GM18502 (cell line): ENCODE measurements around the gene DNTT.

Experiments
- ATAC-seq: cut with Tn5 transposase; IDR thresholded peaks from one replicate; pipeline ENCODE4 v1.9.1; 2021; ENCODE audit warnings: mild to moderate bottlenecking; ENCODE audit not compliant: unreplicated experiment, poor library complexity

DNTT gene

DNA sequence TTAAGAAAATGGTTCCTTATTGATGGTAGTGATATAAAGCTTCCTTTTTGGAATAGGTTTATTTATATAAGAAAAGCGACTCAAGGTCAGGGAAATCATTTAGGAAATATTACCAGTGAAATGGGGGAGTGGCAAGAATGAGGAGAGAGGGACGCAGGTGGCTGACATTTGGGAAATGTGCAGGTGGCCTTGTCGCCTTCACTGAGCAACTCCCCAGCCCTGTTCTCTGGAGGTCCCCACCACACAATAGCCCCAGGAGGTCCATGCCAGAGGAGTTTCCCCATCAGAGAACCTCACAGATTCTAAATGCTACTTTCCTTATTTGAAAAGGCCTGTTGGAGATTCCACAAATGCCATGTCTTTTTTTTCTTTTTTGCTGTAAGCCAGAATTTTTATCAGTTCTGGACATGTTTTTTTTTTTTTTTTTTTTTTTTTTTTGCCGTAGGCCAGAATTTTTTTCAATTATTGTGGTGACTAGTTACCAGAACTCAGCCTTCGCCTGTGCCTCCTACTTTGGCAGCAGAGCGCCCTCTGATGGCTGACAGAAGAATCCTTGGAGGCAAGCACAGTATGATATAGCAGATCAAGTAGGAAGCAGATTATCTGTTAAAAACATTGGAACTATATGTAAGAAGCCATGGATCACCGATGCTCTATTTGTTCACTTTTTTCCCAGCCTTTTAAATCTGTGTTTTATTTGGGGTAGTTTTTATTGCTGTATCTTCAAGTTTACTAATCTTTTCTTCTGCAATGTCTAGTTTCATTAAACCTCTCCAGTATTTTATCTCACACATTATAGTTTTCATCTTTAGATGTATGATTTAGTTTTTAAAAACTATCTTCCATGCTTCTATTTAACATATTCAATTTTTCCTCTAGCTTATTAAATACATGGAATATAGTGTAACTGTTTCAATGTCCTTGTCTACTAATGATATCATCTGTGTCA, 36.0 kb downstream of the DNTT start:
- no peak for ATAC-seq

DNA sequence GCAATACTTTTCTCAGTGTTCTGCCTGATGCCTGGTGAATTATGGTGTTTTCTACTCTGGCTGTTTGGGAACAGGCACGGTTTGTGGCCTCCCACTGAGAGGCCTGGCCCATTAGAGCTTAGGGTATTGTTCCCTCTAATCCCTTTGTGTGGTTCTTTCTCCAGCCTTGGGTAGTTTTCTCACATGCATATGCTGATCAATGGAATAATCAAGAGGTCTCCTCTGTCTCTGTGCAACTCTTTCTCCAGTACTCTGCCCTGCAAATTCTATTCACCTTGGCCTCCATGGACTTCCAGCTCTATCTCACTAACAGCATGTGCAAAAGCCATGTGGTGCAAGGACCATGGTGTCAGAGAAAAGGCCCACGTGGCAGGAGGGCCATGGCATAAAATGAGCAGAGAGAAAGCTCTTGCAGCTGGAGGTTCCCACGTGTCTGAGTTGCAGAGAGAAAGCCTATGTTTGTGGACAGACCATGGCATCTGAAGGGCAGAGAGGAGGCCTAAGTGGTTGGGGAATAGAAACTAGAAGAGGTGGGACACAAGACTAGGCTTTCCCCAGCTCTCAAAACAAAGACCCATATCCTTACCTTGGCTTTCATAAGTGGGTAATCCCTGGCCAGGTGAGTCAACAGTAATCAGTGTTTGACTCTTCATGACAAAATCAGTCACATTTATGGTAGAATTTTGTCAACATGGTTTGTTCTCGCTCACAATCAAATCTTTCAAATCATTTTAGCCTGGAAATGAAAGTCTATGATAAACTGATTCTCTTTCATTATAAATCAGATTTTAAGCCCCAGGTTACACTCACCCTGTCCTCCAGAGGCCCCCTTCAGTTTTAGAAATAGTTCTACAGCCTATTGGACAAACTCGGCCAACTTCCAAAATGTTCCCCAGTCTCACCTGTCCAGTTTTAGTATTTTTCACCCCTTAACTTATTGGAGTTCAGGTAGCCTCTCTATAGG, 37.3 kb downstream of the DNTT start:
- ATAC-seq, result no peak

- no peak for ATAC-seq
Observed at GRCh38 chr10:96342402-96342801, 38.2 kb downstream of the DNTT start.

- ATAC-seq, result no peak
Observed at GRCh38 chr10:96344178-96344577, 39.9 kb downstream of the DNTT start.

GRCh38 chr10:96345222-96345621, 41.0 kb downstream of the DNTT start:
- no peak for ATAC-seq

DNA sequence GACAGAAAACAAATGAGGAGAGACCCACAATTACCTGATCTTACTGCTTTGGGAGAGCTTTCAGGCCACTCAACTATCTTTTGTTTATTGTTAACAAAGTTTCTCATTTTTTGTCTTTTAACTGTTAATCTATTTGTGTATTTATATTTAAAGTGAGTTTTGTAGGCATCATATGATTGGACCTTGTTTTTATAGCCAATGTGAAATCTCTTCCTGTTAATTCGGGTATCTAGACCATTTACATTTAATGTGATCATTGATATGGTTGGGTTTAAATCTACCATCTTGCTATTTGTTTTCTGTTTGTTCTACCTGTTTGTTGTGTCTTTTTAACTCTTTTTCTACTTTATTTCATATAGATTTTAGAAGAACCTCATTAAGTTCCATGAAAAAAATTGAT, 42.1 kb downstream of the DNTT start:
- no peak for ATAC-seq

- no peak for ATAC-seq
Observed at GRCh38 chr10:96352027-96352426, 47.8 kb downstream of the DNTT start.

DNA sequence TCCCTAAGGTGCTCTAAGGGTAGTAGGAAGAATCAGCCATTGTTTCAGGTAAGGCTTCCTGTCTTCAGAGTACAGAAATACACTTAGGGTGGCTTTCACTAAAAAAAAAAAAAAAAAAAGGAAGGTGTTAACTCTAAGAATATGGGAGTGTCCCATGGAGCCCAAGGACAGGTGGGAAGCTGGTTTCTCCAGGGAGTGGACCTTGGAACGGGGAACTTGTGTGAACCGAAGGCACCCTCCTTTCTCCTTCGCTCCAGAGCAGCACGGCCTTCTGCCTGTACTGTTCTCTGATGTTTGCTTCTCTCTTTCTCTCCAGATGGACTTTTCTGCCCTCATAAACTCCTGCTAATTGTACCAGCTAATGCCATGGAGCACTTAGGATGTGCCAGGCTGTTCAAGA, 48.3 kb downstream of the DNTT start:
- ATAC-seq, result no peak

GRCh38 chr10:96357038-96357620, 52.9 kb downstream of the DNTT start:
- ATAC-seq, result no peak

- no peak for ATAC-seq
Observed at GRCh38 chr10:96358851-96359540, 54.8 kb downstream of the DNTT start, which contains the start of gene OPALIN. OPALIN (minus strand) TSS chr10:96359002; CDS start chr10:96358896, 106 bp downstream.

DNA sequence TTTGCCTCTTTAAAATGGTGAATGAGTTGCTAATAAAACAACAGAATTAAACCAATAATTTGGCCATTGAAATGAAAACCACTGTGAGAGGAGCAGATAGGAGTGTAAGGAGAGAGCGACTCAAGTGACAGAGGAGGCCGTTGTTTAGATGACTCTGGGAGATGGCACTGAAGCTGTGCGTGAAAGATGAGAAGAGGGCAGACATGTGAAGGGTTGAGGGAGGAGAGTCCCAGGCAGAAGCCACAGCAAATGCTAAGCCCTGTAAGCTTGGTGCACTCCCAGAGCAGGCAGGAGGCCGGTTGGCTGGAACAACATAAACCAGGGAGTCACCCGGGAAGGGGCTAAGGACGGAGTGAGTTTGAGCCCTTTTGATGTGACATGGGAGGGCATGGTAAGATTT, 55.4 kb downstream of the DNTT start:
- no peak for ATAC-seq

DNA sequence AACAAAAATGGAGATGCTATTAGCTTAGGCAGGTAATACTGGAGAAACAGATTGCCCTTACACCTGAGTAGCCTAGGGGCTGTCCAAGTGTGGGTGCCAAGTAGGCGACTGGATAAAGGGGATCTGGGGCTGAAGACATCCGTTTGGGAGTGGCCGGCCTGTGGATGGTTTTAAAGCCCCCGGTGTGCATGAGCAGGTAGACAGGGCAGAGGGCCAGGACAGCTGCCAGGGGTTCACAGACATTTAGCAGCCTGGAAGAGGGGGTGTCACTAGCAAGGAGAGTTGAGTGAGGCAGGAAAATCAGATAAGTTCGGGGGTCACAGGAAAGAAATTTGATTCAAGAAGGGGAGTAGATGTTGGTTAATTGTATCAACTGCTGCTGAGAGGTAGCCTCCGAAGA, 56.1 kb downstream of the DNTT start:
- no peak for ATAC-seq

- ATAC-seq, result no peak
Observed at GRCh38 chr10:96360766-96361165, 56.5 kb downstream of the DNTT start.

DNA sequence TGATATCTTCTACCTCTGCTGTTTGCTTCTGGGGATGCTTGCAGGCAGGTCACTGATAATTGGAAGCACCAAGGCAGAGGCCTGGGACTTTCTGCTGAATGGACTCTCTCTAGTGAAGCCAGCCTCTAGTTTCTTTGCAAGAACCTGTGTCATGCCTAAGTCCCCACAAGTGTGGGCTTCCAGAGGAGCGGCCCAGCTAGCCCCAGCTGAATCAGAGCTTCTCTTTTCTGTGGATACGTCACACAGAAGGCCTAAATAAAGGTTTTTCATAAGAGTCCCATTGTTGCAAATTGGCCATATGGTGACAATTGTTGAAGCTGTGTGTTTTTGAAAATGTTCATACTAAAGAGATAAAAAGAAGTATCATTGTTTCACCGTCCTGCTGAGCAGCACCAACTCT, 61.3 kb downstream of the DNTT start:
- no peak for ATAC-seq

DNA sequence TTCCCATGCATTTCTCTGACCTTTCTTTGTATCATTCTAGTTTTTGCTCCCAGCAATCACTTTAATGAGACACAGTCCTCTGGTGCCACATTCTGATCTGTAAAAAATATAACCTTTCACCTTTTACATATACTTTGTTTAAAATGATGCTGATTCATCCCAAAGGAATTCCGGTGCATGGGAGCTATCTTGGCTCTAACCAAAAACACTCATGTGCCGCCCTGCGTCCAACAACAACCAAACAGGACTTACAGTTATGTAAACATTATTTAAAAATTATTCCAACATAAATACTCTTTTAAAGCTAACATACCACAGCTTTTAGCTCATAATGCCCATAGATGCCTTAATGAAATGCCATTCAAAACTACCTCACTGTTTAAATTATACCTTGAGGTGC, 62.3 kb downstream of the DNTT start:
- no peak for ATAC-seq

DNA sequence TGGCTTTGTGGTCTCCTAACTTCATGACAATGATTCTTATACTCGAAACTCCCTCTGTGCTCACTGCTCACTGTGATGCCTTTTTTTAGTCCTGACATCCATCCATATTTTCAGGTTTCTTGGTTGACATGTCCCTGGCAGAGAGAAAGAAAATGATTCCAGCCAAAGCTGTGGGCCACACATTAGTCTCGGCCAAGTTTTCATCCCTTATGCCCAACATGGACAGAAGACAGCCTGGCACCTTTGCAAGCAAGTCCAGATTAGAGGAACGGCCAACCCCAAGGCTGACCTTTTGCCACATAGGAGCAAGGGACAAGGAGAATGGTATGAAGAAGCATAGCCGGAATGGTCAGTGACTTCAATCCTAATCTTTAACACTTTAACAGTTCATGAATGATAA, 63.2 kb downstream of the DNTT start:
- no peak for ATAC-seq

GRCh38 chr10:96368971-96369370, 64.7 kb downstream of the DNTT start:
- ATAC-seq, result no peak

DNA sequence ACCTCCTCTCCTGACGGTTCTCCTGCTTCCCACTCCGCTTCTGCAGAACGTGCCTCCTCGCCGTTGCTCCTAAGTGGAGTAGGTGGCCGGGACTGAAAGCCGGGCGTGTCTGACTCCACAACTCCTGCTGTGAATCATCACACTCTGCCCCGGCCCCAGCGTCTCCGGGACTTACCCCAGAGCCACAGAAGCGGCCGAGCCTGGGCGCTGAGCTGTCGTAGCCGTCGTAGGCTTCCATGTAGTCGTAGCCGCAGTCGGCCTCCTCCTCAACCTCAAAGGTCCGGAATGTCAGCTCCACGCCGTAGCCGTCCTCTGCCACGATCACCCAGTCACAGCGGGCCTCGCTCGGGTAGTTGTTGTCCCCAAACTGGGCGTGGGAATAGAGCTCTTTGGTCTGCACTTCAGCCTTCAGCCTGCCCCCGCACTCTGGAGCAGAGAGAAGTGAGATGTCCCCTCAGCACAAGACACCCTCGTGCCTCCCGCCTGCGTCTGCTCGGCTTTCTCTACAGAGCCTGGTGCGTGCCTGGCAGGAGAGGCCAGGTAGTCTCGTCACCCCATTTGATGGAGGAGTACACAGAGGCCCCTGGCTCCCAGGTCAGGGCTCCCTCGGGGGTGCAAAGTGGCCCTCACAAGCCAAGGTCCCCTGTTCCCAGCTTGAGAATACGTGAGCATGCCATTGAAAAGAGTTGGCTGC, 65.8 kb downstream of the DNTT start:
- ATAC-seq, result no peak

DNA sequence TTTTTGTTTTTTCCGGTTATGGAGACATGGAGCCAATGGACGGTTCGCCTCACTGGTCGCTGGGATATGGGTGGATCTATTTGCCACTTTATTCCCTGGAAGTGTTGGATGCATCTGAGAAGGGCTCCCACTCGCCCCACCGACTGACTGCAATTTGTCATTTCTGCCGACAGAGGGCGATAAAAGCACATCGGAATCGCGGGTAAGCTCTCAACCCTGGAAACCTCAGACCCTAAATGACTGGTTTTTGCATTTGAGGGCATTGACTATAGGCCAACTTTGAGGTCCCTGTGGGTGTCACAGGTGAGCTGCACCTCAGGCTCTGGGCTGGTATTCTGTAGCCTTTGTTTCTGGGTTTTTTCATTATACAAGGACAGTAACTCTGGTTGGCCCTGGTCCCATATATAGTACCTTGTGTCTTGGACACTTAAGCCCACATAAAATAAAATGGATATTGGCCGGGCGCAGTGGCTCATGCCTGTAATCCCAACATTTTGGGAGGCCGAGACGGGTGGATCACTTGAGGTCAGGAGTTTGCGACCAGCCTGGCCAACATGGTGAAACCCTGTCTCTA, 66.4 kb downstream of the DNTT start:
- no peak for ATAC-seq
